Measurements from ENCODE around the gene CER1. TPM values are rescaled to one million over a fixed set of nuclear protein-coding genes. Genes with fewer than 3 reads are reported as not detected.

Gene CER1
- total and polyA plus RNA-seq, 2 experiments from 2014 or later, result 0.18 to 1.8 TPM

GRCh38 chr9:14715102-14715501 lies 7.4 kb downstream of the CER1 start:
- no peaks in the 10 kb centered on the region for H3K9me3 ChIP-seq (ENCODE audit: low read depth)
- no peaks in the 10 kb centered on the region for H3K36me3 ChIP-seq
- H3K4me3 ChIP-seq, result no peak overlapping the region

GRCh38 chr9:14713187-14713767 lies 9.3 kb downstream of the CER1 start:
- no peak overlapping the region for H3K4me3 ChIP-seq
- no peaks in the 10 kb centered on the region for H3K36me3 ChIP-seq

More at GRCh38 chr9:14715102-14715501, 7.4 kb downstream of the CER1 start:
- Histone ChIP-seq H3K27ac (no peak overlapping the region), H3K4me1 (ENCODE audit: low read depth) (no peaks in the 10 kb centered on the region), H3K27me3 (peaks cover 6% of the 10 kb centered on the region)
- DNase-seq (ENCODE audit: low read depth in 1 of 2, low spot score in 1 of 2), result peak in 1 of 2 donors; percentile 7
- TF ChIP-seq, protein P1, sequence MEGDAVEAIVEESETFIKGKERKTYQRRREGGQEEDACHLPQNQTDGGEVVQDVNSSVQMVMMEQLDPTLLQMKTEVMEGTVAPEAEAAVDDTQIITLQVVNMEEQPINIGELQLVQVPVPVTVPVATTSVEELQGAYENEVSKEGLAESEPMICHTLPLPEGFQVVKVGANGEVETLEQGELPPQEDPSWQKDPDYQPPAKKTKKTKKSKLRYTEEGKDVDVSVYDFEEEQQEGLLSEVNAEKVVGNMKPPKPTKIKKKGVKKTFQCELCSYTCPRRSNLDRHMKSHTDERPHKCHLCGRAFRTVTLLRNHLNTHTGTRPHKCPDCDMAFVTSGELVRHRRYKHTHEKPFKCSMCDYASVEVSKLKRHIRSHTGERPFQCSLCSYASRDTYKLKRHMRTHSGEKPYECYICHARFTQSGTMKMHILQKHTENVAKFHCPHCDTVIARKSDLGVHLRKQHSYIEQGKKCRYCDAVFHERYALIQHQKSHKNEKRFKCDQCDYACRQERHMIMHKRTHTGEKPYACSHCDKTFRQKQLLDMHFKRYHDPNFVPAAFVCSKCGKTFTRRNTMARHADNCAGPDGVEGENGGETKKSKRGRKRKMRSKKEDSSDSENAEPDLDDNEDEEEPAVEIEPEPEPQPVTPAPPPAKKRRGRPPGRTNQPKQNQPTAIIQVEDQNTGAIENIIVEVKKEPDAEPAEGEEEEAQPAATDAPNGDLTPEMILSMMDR (IDR thresholded peaks at IDR 0.05; ENCODE audit: low read depth, low read length), result no peak

DNA sequence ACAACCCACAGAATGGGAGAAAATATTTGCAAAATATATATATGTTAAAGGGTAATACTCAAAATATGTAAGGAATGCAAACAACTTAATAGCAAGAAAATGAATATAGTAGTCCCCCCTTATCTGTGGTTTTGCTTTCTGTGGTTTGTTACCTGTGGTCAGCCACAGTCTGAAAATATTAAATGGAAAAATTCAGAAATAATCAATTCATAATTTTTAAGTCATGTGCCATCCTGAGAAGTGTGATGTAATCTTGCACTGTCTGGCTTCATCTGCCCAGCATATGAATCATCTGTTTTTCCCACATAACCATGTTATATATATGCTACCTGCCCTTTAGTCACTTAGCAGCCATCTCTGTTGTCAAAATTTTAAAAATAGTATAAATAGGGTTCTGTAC lies 11.7 kb downstream of the CER1 start:
- Histone ChIP-seq H3K4me3 (no peak overlapping the region), H3K27me3 (no peaks in the 10 kb centered on the region), H3K27ac (no peak overlapping the region), H3K4me1 (ENCODE audit: low read depth) (no peaks in the 10 kb centered on the region), H3K36me3 (no peaks in the 10 kb centered on the region), H3K9me3 (ENCODE audit: low read depth) (no peaks in the 10 kb centered on the region)
- TF ChIP-seq, protein P1 (IDR thresholded peaks at IDR 0.05; ENCODE audit: low read depth, low read length), result no peak
- peak in 1 of 2 donors; percentile 56 for DNase-seq (ENCODE audit: low read depth in 1 of 2, low spot score in 1 of 2)

More at GRCh38 chr9:14713187-14713767, 9.3 kb downstream of the CER1 start:
- H3K27ac ChIP-seq, result no peak overlapping the region
- no peak for DNase-seq (ENCODE audit: low read depth in 1 of 2, low spot score in 1 of 2)
- H3K4me1 ChIP-seq (ENCODE audit: low read depth), result no peaks in the 10 kb centered on the region
- H3K9me3 ChIP-seq (ENCODE audit: low read depth), result no peaks in the 10 kb centered on the region
- no peaks in the 10 kb centered on the region for H3K27me3 ChIP-seq
- TF ChIP-seq, protein P1 (IDR thresholded peaks at IDR 0.05; ENCODE audit: low read depth, low read length), result no peak

DNA sequence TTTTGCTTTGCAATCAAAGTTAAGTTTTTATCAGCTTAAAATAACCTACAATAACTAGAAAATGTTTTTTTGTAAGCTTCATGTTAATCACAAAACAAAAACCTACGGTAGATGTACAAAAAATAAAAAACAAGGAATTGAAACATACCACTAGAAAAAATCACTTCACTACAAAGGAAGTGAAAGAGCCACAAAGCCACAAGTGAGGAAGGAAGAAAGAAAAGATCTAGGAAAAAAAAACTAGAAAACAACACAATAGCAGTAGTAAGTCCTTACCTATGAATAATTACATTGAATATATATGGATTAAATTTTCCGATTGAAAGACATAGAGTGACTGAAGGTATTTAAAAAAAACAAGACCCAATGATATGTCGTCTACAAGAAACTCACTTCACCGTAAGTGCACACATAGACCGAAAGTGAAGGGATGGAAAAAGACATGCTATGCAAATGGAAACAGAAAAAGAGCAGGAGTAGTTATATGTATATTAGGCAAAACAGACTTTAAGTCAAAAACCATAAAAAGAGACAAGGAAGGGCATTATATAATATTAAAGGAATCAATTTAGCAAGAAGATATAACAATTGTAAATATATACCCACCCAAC lies 15.9 kb downstream of the CER1 start:
- Histone ChIP-seq H3K36me3 (no peaks in the 10 kb centered on the region), H3K4me3 (no peak overlapping the region)
- TF ChIP-seq, protein P1 (IDR thresholded peaks at IDR 0.05; ENCODE audit: low read depth, low read length), result no peak

DNA sequence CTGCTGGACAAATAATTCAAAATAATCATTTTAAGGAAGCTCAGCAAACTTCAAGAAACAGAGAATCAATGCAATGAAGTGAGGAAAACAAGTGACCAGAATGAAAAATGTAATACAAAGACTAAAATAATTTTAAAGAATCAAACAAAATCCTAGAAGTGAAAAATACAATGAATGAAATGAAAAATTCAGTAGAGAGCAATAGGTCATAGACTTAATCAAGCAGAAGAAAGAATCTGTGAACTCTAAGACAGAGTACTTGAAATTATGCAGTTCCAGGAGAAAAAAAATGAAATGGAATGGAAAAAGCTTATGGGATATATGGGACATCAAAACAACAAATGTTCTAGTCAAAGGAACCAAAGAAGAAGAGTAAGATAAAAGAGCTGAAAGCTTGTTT lies 17.5 kb downstream of the CER1 start:
- H3K36me3 ChIP-seq, result no peaks in the 10 kb centered on the region
- H3K27ac ChIP-seq, result no peak overlapping the region
- H3K9me3 ChIP-seq (ENCODE audit: low read depth), result no peaks in the 10 kb centered on the region
- H3K4me3 ChIP-seq, result no peak overlapping the region
- no peaks in the 10 kb centered on the region for H3K4me1 ChIP-seq (ENCODE audit: low read depth)
- DNase-seq (ENCODE audit: low read depth in 1 of 2, low spot score in 1 of 2), result no peak
- TF ChIP-seq, protein P1 (IDR thresholded peaks at IDR 0.05; ENCODE audit: low read depth, low read length), result no peak
- no peaks in the 10 kb centered on the region for H3K27me3 ChIP-seq

More for the DNA sequence above, 15.9 kb downstream of the CER1 start:
- Histone ChIP-seq H3K9me3 (ENCODE audit: low read depth) (no peaks in the 10 kb centered on the region), H3K27me3 (no peaks in the 10 kb centered on the region), H3K4me1 (ENCODE audit: low read depth) (no peaks in the 10 kb centered on the region), H3K27ac (no peak overlapping the region)
- DNase-seq (ENCODE audit: low read depth in 1 of 2, low spot score in 1 of 2), result no peak

Measured in cardiac muscle cell (in vitro differentiated cells and primary cell).